Measurements from ENCODE around the gene NKX6-2.

The NKX6-2 gene

GRCh38 chr10:132738454-132739224 lies 47.3 kb downstream of the NKX6-2 start:
- no peak for DNase-seq (ENCODE audit: low read depth in 2 of 2)

- no peak for DNase-seq (ENCODE audit: low read depth in 2 of 2)
Observed at GRCh38 chr10:132737390-132738048, 48.4 kb downstream of the NKX6-2 start.

- no peak for DNase-seq (ENCODE audit: low read depth in 2 of 2)
Observed at GRCh38 chr10:132735923-132736391, 50.0 kb downstream of the NKX6-2 start.

- DNase-seq (ENCODE audit: low read depth in 2 of 2), result no peak
Observed at GRCh38 chr10:132735341-132735775, 50.6 kb downstream of the NKX6-2 start.

GRCh38 chr10:132733926-132734325 lies 52.0 kb downstream of the NKX6-2 start:
- no peak for DNase-seq (ENCODE audit: low read depth in 2 of 2)

All from fibroblast of skin of left quadriceps (primary cell).